Measurements from ENCODE around the gene DOCK4.

DNA sequence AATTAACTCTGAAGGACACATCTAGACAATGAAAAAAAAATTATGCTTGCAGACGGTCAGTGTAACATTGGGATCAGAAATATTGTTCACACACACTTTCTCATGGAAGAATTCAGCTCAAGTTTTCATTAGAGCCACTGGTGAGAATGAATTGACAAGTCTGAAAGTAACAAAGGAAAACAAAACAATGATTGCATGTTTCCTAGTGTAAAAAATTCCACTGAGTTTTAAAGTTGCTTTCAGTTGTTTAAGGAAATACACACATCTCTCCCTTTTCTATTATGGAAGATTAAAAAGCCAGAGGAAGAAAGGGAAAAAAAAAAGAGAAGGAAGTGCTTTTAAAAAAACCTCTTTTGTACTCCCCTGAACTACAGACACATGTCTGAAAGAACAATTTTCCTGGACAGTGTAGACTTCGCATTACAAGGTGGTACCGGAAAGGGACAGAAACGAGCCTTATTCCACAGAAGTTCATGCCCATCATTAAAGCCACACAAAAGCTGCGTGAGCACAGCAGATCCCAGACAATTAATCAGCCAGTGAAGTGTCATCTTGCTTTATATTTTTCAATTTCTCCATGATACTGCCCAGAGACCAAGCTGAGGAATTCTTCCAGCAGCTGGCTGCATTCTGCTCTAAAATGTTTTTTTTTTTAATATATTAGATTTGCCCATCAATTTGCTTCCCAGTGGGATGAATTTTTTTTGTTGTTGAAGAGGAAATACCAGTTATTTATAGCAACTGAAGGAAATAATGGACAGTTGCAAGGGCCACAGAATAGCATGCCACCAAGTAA, 294.8 kb downstream of the DOCK4 start:
- TF ChIP-seq, protein P1, sequence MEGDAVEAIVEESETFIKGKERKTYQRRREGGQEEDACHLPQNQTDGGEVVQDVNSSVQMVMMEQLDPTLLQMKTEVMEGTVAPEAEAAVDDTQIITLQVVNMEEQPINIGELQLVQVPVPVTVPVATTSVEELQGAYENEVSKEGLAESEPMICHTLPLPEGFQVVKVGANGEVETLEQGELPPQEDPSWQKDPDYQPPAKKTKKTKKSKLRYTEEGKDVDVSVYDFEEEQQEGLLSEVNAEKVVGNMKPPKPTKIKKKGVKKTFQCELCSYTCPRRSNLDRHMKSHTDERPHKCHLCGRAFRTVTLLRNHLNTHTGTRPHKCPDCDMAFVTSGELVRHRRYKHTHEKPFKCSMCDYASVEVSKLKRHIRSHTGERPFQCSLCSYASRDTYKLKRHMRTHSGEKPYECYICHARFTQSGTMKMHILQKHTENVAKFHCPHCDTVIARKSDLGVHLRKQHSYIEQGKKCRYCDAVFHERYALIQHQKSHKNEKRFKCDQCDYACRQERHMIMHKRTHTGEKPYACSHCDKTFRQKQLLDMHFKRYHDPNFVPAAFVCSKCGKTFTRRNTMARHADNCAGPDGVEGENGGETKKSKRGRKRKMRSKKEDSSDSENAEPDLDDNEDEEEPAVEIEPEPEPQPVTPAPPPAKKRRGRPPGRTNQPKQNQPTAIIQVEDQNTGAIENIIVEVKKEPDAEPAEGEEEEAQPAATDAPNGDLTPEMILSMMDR (IDR thresholded peaks at IDR 0.05): no peak
- TF ChIP-seq POLR2A (IDR thresholded peaks at IDR 0.05): no peak
